GM12892 (cell line): ENCODE measurements around the gene LAMTOR5.

Experiments
- POLR2A ChIP-seq: IDR thresholded peaks from 2 replicates; pipeline ENCODE4 v1.6.1; 2011; ENCODE audit warnings: low read depth, low read length, control low read depth
- POLR2AphosphoS5 ChIP-seq: IDR thresholded peaks from 2 replicates; pipeline ENCODE4 v1.6.1; 2011; ENCODE audit warnings: low read depth, low read length, control low read depth
- TAF1 ChIP-seq: IDR thresholded peaks from 2 replicates; pipeline ENCODE4 v1.6.1; 2011; ENCODE audit warnings: low read depth, mild to moderate bottlenecking, control low read depth, low read length, borderline replicate concordance

DNA sequence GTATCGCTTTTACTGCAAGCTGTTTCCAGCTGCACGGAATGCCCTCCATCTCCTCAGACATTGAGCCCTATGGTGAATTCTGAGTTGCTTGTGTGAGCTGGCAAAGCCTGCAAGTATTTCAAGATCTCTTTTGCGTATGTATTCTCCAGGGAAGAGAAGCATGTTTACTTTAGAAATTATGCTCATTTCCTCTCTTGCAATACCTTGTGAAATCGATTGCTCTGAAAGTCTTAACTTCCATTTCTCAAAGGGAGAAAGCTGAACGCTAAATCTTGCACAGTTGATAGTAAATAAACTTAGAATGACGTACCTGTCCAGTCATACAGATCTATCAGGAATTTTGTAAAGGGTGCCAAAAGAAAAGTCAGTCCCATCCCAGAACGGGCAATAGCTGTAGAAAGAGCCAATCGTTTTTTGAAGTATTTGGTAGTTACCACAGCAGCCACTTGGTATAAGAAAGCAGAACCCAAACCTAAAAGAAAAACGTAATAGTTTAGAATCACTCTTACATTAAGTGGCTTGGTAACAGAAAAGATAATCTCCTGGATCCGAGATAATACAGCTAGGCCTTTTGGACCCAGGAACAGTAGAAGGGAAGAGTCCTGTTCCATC is 26.7 kb downstream of the LAMTOR5 start:
- TF ChIP-seq POLR2A (no peak), POLR2AphosphoS5 (no peak), TAF1 (no peak)
